BE2C (cell line): ENCODE measurements around the gene PSMD13.

Experiments used
- DNase-seq: peaks from one replicate; pipeline ENCODE4 v3.0.0-alpha.2; 2020
- H3K27me3 ChIP-seq: fragments of 250-450 bp; sonication (Bioruptor Pico); 2 replicates; pipeline ENCODE4 v1.5.1; 2020; ENCODE audit warnings: mild to moderate bottlenecking
- H3K36me3 ChIP-seq: fragments of 250-450 bp; sonication (Bioruptor Pico); 2 replicates; pipeline ENCODE4 v1.5.1; 2020; ENCODE audit warnings: mild to moderate bottlenecking
- H3K4me1 ChIP-seq: fragments of 250-450 bp; sonication (Bioruptor Pico); 2 replicates; pipeline ENCODE4 v1.5.1; 2020
- H3K4me3 ChIP-seq: 2 replicates; pipeline ENCODE4 v1.5.1; 2011; ENCODE audit warnings: low read depth, low read length
- H3K9me3 ChIP-seq: fragments of 250-450 bp; sonication (Bioruptor Pico); 2 replicates; pipeline ENCODE4 v1.5.1; 2020
- TF ChIP-seq, protein P1 (sequence below): IDR thresholded peaks from 2 replicates; pipeline ENCODE4 v1.5.1; 2012; ENCODE audit warnings: mild to moderate bottlenecking, low read depth, low read length

Gene PSMD13

DNA sequence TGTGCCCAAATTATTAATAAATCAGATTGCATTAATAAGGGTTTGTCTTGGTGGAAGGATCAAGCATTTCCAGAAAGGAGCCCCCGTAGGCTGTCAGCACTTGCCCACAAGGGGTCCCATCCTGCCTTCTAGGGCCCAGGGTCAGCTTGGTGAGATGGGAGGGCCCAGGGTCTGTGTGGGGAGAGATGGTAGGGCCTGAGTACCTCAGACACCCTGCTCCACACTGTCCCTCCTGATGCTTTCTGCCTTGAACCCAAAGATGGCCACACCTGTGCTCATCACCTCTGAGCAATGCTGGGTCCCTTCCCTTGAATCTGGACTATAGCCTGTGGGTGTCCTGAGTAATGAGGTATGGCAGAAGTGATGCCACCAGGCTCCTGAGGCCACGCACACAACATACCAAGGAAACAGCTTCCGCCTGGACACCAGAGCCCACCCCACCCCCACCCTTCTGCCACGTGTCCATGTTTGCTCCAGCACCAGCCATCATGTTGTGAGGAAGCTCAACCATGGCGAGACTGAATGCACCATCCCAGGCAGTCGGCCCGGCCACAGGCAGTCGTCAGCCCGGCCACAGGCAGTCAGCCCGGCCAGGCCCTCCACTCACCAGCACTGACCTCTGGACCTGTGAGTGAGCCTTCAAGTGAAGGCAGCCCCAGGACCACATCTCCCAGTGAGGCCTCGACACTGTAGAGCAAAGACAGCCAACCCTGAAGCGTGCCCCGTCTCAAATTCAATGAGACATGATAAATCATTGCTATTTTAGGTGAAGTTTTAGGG, 36.4 kb upstream of the PSMD13 start:
- no peaks in the 10 kb centered on the region for H3K36me3 ChIP-seq
- TF ChIP-seq, protein P1, sequence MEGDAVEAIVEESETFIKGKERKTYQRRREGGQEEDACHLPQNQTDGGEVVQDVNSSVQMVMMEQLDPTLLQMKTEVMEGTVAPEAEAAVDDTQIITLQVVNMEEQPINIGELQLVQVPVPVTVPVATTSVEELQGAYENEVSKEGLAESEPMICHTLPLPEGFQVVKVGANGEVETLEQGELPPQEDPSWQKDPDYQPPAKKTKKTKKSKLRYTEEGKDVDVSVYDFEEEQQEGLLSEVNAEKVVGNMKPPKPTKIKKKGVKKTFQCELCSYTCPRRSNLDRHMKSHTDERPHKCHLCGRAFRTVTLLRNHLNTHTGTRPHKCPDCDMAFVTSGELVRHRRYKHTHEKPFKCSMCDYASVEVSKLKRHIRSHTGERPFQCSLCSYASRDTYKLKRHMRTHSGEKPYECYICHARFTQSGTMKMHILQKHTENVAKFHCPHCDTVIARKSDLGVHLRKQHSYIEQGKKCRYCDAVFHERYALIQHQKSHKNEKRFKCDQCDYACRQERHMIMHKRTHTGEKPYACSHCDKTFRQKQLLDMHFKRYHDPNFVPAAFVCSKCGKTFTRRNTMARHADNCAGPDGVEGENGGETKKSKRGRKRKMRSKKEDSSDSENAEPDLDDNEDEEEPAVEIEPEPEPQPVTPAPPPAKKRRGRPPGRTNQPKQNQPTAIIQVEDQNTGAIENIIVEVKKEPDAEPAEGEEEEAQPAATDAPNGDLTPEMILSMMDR: no peak
- H3K4me3 ChIP-seq: no peak overlapping the region
- DNase-seq: no peak
- H3K27me3 ChIP-seq: no peaks in the 10 kb centered on the region
- no peaks in the 10 kb centered on the region for H3K9me3 ChIP-seq
- no peaks in the 10 kb centered on the region for H3K4me1 ChIP-seq

DNA sequence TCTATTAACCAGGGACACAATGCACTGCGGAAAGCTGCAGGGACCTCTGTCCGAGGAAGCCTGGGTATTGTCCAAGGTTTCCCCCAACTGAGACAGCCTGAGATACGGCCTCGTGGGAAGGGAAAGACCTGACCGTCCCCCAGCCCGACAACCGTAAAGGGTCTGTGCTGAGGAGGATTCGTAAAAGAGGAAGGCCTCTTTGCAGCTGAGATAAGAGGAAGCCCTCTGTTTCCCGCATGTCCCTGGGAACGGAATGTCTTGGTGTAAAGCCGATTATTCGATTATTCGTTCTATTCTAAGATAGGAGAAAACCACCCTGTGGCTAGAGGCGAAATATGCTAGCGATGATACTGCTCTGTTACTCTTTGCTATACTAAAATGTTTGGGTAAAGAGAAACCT, 34.8 kb upstream of the PSMD13 start:
- DNase-seq: no peak
- TF ChIP-seq, protein P1: no peak
- no peaks in the 10 kb centered on the region for H3K4me1 ChIP-seq

DNA sequence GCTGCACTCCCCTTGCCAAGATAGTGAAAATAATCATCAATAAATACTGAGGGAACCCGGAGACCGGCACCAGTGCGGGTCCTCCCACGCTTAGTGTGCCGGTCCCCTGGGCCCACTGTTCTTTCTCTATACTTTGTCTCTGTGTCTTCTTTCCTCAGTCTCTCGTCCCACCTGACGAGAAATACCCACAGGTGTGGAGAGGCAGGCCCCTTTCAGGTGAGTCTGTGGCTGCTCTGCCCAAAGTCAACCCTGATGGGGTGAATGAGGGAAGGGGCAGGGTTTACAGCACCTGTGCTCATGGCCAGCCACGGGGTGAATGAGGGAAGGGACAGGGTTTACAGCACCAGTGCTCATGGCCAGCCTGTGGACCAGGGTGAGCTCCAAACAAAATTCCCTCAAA, 34.3 kb upstream of the PSMD13 start:
- DNase-seq: no peak
- Histone ChIP-seq H3K36me3 (no peaks in the 10 kb centered on the region), H3K4me3 (no peak overlapping the region), H3K27me3 (no peaks in the 10 kb centered on the region), H3K9me3 (no peaks in the 10 kb centered on the region), H3K4me1 (no peaks in the 10 kb centered on the region)
- TF ChIP-seq, protein P1: no peak

More for the DNA sequence above, 34.8 kb upstream of the PSMD13 start:
- Histone ChIP-seq H3K27me3 (no peaks in the 10 kb centered on the region), H3K9me3 (no peaks in the 10 kb centered on the region), H3K4me3 (no peak overlapping the region), H3K36me3 (no peaks in the 10 kb centered on the region)

DNA sequence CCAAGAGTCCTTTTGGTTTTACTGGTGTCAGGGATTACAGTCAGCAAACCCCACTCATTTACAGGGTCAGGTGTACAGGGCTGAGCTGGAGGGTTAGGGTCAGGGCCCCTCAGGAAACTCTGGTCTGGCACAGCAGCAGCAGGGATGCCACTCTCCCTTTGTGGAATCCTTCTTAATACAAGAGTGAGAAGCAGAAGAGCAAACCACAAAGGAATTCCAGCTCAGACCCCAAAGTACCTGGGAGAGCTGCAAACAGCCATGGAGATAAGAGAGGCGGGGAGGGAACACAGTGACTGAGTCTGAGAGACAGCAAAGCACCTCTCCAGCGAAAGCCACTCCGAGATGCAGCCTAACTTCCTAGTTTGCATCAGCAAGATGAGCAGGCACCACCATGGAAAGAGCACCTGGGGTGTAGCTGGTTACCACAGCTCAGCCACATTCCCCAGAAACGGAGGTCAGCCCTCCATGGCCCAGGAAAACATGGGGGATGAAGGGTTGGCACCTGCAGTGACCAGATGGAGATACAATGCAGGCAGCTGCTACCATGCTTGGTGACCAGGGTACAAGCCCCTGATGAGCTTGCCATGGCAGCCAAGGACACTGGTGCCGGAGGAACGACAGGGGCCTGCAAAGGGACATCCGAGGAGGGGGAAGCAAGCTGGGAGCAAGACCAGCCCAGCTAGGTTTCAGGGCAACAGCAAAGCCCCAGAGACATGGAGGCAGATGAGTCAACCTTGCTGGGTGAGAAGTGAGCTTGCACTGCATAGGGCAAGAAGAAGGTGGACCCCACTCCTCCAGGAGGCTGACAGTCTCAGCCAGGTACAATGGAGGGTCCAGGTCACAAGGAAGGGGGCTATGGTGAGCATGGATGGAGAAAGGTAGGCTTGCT, 33.5 kb upstream of the PSMD13 start:
- Histone ChIP-seq H3K4me3 (no peak overlapping the region), H3K36me3 (no peaks in the 10 kb centered on the region), H3K9me3 (no peaks in the 10 kb centered on the region), H3K27me3 (no peaks in the 10 kb centered on the region), H3K4me1 (no peaks in the 10 kb centered on the region)
- DNase-seq: no peak
- TF ChIP-seq, protein P1: no peak

DNA sequence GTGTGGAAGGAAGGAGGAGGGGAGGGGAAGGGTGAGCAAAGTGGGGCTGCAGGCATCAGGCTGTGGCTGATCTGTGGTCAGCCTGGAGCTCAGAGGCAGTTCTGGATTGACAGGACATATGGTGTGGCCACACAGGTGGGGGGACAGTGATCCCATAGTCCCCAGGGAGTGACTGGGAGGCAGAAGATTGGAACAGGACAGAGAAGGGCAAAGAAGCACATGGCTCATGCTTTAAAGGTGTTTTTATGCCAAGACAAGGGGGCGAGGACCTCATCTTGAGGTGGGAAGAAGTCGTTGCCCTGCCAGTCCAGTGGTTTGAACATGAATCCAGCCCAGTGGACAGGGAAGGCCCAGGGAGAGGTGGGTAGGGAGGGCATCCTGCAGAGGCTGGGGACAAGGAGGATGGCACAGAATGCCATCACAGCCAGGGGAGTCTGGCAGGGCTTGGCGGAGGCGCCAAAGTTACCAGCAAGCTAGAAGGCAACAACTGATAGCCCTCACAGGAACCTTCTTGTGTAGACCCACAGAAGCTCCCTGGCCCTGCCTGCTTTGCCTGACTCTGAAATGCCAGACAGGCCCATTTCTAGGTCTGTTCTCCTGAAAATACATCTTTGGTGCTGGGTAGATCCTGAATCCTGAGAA, 32.7 kb upstream of the PSMD13 start:
- Histone ChIP-seq H3K9me3 (no peaks in the 10 kb centered on the region), H3K36me3 (no peaks in the 10 kb centered on the region), H3K4me1 (no peaks in the 10 kb centered on the region), H3K27me3 (no peaks in the 10 kb centered on the region), H3K4me3 (no peak overlapping the region)
- no peak for DNase-seq
- TF ChIP-seq, protein P1: no peak
